ENCODE results near the gene PLD3.

PLD3 gene

DNA sequence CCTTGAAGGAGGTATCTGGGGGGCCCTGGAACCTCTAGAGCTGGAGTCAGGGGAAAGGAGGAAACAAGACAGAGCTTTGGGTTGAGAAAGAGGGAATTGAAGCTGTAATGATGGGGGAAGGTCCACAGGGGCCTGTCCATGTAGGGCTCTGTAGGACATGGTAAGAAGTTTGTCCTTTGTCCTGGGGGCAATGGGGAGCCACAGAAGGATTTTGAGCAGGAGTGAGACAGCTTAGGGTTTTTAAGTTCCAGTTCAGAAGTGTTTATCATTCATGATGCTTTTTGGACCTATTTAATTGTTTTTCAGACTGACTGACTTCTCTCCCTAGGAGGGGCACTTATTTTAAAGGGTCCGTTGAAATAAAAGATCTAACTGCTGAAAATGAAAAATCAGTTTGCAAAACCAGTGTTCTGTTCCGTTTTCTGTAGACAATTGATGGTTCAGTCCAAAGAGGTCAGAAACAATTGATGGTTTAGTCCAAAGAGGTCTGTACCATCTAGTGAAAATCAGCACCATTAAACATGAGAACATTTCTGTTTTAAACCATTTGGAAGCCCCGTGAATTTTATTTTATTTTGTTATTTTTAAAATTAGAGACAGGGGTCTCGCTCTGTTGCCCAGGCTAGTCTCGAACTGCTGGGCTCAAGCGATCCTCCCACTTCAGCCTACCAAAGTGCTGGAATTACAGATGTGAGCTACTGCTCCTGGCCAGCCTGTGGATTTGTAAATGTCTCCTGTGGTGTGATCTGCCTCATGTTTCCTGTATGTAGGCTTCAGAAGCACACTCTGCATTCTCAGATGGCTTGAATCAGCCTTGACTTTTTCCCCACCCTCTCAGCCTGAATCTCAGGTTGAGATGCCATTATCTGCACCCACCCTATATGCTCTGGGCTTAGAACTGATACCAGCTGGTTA, 8.4 kb downstream of the PLD3 start:
- TF ChIP-seq TAF1 (IDR thresholded peaks at IDR 0.05; ENCODE audit: borderline replicate concordance, insufficient read depth, low read length) (no peak), REST (IDR thresholded peaks at IDR 0.05; ENCODE audit: insufficient read depth in 1 of 2, low read depth in 2 of 2, low read length in 2 of 2) (no peak)

GRCh38 chr19:40357640-40358039, 9.1 kb downstream of the PLD3 start:
- no peak for TF ChIP-seq TAF1 (IDR thresholded peaks at IDR 0.05; ENCODE audit: borderline replicate concordance, insufficient read depth, low read length)
- TF ChIP-seq FOXP2 (optimal IDR thresholded peaks at IDR 0.05; ENCODE audit: borderline replicate concordance, extremely low read depth, extremely low read length, insufficient read depth): no peak
- TF ChIP-seq POLR2AphosphoS5 (IDR thresholded peaks at IDR 0.05; ENCODE audit: low read depth, low read length): no peak
- TF ChIP-seq REST (IDR thresholded peaks at IDR 0.05; ENCODE audit: insufficient read depth in 1 of 2, low read depth in 2 of 2, low read length in 2 of 2): no peak
- no peak for TF ChIP-seq SIN3A (IDR thresholded peaks at IDR 0.05; ENCODE audit: borderline replicate concordance, insufficient read depth, low read length)

DNA sequence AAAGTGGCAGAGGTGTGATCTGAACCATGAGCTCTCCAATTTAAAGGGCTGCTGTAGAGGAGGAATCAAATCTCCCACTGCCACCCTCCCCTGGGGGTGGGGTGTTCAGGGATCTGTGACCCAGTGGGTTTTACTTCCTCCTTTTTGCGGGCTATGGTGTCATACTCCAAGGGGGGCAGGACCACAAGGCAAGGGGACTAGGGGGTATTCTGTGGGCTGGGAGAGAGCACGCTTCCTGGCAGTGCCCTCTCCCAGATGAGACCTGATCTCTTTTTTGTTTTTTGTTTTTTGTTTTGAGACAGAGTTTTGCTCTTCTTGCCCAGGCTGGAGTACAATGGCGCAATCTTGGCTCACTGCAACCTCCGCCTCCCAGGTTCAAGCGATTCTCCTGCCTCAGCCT, 10.3 kb downstream of the PLD3 start:
- TF ChIP-seq SIN3A (IDR thresholded peaks at IDR 0.05; ENCODE audit: borderline replicate concordance, insufficient read depth, low read length) (no peak), TAF1 (IDR thresholded peaks at IDR 0.05; ENCODE audit: borderline replicate concordance, insufficient read depth, low read length) (no peak), POLR2AphosphoS5 (IDR thresholded peaks at IDR 0.05; ENCODE audit: low read depth, low read length) (no peak), FOXP2 (optimal IDR thresholded peaks at IDR 0.05; ENCODE audit: borderline replicate concordance, extremely low read depth, extremely low read length, insufficient read depth) (no peak), REST (IDR thresholded peaks at IDR 0.05; ENCODE audit: insufficient read depth in 1 of 2, low read depth in 2 of 2, low read length in 2 of 2) (no peak)

- TF ChIP-seq FOXP2 (optimal IDR thresholded peaks at IDR 0.05; ENCODE audit: borderline replicate concordance, extremely low read depth, extremely low read length, insufficient read depth) (no peak), TAF1 (IDR thresholded peaks at IDR 0.05; ENCODE audit: borderline replicate concordance, insufficient read depth, low read length) (no peak), REST (IDR thresholded peaks at IDR 0.05; ENCODE audit: insufficient read depth in 1 of 2, low read depth in 2 of 2, low read length in 2 of 2) (no peak), POLR2AphosphoS5 (IDR thresholded peaks at IDR 0.05; ENCODE audit: low read depth, low read length) (no peak), SIN3A (IDR thresholded peaks at IDR 0.05; ENCODE audit: borderline replicate concordance, insufficient read depth, low read length) (no peak)
These were observed 11.7 kb downstream of the PLD3 start for GRCh38 chr19:40360020-40360707.

Measured in PFSK-1 (cell line).